HG02981 (cell line): ENCODE results near the gene TMPRSS11A.

Experiments used
- ATAC-seq: cut with Tn5 transposase; IDR thresholded peaks from one replicate; pipeline ENCODE4 v1.9.1; 2021; ENCODE audit warnings: mild to moderate bottlenecking, moderate library complexity; ENCODE audit not compliant: unreplicated experiment

Gene TMPRSS11A

GRCh38 chr4:67963356-67963755, at the start of gene TMPRSS11A:
Gene TMPRSS11A (minus strand): TSS chr4:67963493. CDS start chr4:67963393, 100 bp downstream.
- no peak for ATAC-seq

GRCh38 chr4:68011684-68012083, 48.4 kb upstream of the TMPRSS11A start:
- ATAC-seq: no peak

- no peak for ATAC-seq
These were observed 39.6 kb upstream of the TMPRSS11A start for GRCh38 chr4:68002906-68003305.

GRCh38 chr4:67996127-67996526, 32.8 kb upstream of the TMPRSS11A start:
- ATAC-seq: no peak

GRCh38 chr4:67988991-67989390, 25.7 kb upstream of the TMPRSS11A start:
- ATAC-seq: no peak

- no peak for ATAC-seq
These were observed 20.0 kb upstream of the TMPRSS11A start for GRCh38 chr4:67983333-67983732.

GRCh38 chr4:67980512-67980911, 17.2 kb upstream of the TMPRSS11A start:
- ATAC-seq: no peak

GRCh38 chr4:67973608-67974007, 10.3 kb upstream of the TMPRSS11A start:
- no peak for ATAC-seq

GRCh38 chr4:67954890-67955289, 8.4 kb downstream of the TMPRSS11A start:
- no peak for ATAC-seq

GRCh38 chr4:67941074-67941473, 22.2 kb downstream of the TMPRSS11A start:
- no peak for ATAC-seq

- no peak for ATAC-seq
These were observed 22.8 kb downstream of the TMPRSS11A start for GRCh38 chr4:67940506-67940905.

GRCh38 chr4:67939195-67939594, 24.1 kb downstream of the TMPRSS11A start:
- ATAC-seq: no peak

- ATAC-seq: no peak
These were observed 27.4 kb downstream of the TMPRSS11A start for GRCh38 chr4:67935888-67936287.

- ATAC-seq: no peak
These were observed 28.7 kb downstream of the TMPRSS11A start for GRCh38 chr4:67934628-67935027.

GRCh38 chr4:67933755-67934154, 29.5 kb downstream of the TMPRSS11A start:
- ATAC-seq: no peak

- no peak for ATAC-seq
These were observed 30.3 kb downstream of the TMPRSS11A start for GRCh38 chr4:67933038-67933437.

- ATAC-seq: no peak
These were observed 32.0 kb downstream of the TMPRSS11A start for GRCh38 chr4:67931256-67931655.

GRCh38 chr4:67929426-67929825, 33.9 kb downstream of the TMPRSS11A start:
- ATAC-seq: no peak

GRCh38 chr4:67928546-67928945, 34.7 kb downstream of the TMPRSS11A start:
- ATAC-seq: no peak

GRCh38 chr4:67927251-67927650, 36.0 kb downstream of the TMPRSS11A start:
- ATAC-seq: no peak

- ATAC-seq: no peak
These were observed 36.8 kb downstream of the TMPRSS11A start for GRCh38 chr4:67926485-67926884.

GRCh38 chr4:67922697-67923096, 40.6 kb downstream of the TMPRSS11A start:
- ATAC-seq: no peak

GRCh38 chr4:67918428-67918827, 44.9 kb downstream of the TMPRSS11A start:
- ATAC-seq: no peak
